Activated naive CD4-positive, alpha-beta T cell treated with anti-CD3 and anti-CD28 coated beads, Interleukin-2, amount 10 ng/mL, durations not matched to agents 7 days and 5 days (primary cell): ENCODE data around the gene SMPD2.
"Not testable (repeated sequence)": the region's sequence is repeated elsewhere in the genome, so short reads cannot be mapped to it uniquely, and the experiment has no call there.

ENCODE experiments used
- CTCF ChIA-PET: fragments of 350-600 bp; sonication (Branson Sonifier 250); formaldehyde crosslinking; loops from one replicate; lab custom pipeline; 2021; ENCODE audit warnings: antibody characterized with exemption; lab: Charles Lee
- DNase-seq: peaks from one replicate; pipeline ENCODE4 v3.0.0-alpha.2; 2020
- H3K27ac Mint-ChIP-seq: one replicate; pipeline ENCODE4 v1.8.0; 2021; ENCODE audit warnings: mild to moderate bottlenecking, moderate library complexity, mixed read lengths
- H3K27me3 Mint-ChIP-seq: one replicate; pipeline ENCODE4 v1.8.0; 2021; ENCODE audit warnings: mild to moderate bottlenecking, mixed read lengths
- H3K36me3 Mint-ChIP-seq: one replicate; pipeline ENCODE4 v1.8.0; 2021; ENCODE audit warnings: mixed read lengths
- H3K4me1 Mint-ChIP-seq: one replicate; pipeline ENCODE4 v1.8.0; 2021; ENCODE audit warnings: mixed read lengths
- H3K4me3 Mint-ChIP-seq: one replicate; pipeline ENCODE4 v1.8.0; 2021; ENCODE audit warnings: mild to moderate bottlenecking, moderate library complexity, mixed read lengths
- H3K9me3 Mint-ChIP-seq: one replicate; pipeline ENCODE4 v1.8.0; 2021; ENCODE audit warnings: mixed read lengths

Gene SMPD2

DNA sequence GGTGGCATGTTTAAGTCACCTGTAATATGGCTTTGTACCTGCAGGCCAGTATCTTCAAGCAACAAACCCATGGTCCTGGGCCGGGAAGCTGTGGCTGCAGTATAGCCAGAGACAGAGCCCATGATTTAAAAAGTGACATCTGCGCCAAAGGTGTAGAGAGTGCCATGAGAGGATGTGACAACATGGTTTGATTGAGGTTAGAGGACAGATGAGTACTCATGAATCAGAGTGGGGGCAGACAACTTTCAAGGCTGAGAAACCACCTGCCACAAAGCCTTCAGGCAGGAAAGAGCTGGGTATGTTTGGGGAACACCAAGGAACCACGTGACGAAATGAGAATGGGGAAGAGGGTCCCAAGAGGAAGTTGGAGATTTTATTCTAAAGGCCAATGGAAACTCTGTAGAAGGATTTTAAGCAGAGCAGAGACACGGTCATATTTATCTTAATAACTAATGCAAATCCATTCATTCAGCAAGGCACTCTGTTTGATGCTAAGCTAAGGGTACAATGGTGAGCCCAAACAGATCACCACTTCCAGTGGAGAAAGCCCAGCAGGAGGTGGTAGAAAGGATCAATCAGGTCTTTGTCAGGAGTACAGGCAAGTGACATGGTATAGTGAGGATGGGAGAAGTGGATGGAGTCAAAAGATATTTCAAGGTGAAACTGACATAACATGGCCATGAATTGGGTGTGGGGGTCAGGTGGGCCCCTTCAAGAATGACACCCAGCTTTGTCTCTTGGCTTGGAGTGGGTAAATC lies 18.4 kb downstream of the SMPD2 start:
- CTCF ChIA-PET: interaction anchor here (0.7 to 0.8 kb wide), 2 partner anchors 18 to 581 kb away, joined by 3 to 6 read pairs; no protein-coding TSS in a partner anchor
- Mint-ChIP-seq H3K4me3 (no peak overlapping the region), H3K27ac (peak overlapping the region; percentile 79), H3K9me3 (peaks cover 2% of the 10 kb centered on the region), H3K4me1 (peaks cover 62% of the 10 kb centered on the region), H3K36me3 (peaks cover 40% of the 10 kb centered on the region), H3K27me3 (no peaks in the 10 kb centered on the region)
- DNase-seq: peak; percentile 52

DNA sequence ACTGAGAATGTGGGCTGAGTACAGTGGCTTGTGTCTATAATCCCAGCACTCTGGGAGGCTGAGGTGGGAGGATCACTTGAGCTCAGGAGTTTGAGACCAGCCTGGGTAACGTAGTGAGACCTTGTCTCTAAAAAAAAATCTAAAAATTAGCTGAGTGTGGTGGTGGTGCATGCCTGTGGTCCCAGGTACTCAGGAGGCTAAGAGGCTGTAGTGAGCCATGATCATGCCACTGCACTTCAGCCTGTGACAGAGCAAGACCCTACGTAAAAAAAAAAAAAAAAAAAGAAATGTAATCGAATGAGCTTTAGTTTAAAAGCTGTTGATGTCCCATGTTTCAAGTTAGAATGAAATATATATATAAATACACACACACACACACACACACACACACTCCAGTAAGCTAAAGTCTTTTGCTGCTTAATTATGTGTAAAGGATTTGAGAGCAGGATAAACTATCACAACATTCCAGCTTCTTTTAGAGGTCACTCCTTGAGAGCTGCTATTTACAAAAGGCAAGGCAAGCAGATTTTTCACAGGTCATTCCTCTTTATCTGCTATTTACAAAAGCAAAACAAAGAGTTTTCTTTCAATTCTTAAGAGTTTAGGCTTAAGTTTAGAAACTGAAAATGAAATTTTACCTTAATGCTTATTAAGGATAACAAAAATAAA lies 19.8 kb downstream of the SMPD2 start:
- Mint-ChIP-seq H3K36me3 (peaks cover 47% of the 10 kb centered on the region), H3K27me3 (no peaks in the 10 kb centered on the region), H3K4me3 (no peak overlapping the region), H3K4me1 (peaks cover 61% of the 10 kb centered on the region), H3K27ac (no peak overlapping the region), H3K9me3 (peaks cover 2% of the 10 kb centered on the region)
- DNase-seq: no peak
- CTCF ChIA-PET: interaction anchor here (0.5 to 1.6 kb wide), 4 partner anchors 20 to 579 kb away, joined by 3 read pairs; no protein-coding TSS in a partner anchor

DNA sequence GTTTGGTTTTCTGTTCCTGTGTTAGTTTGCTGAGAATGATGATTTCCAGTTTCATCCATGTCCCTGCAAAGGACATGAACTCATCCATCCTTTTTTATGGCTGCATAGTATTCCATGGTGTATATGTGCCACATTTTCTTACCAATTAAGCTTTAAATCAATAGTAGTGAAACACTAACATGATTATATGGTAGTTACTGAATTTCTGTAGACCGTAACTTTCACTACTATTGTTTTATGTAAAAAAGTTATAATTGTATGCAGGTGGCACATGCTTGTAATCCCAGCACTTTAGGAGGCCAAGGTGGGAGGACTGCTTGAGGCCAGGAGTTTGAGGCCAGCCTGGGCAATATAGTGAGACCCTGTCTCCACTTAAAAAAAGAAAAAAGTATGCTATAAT lies 20.7 kb downstream of the SMPD2 start:
- DNase-seq, H3K27me3 Mint-ChIP-seq, H3K27ac Mint-ChIP-seq, H3K9me3 Mint-ChIP-seq, H3K4me3 Mint-ChIP-seq: not testable (repeated sequence)
- Mint-ChIP-seq H3K4me1 (peaks cover 64% of the 10 kb centered on the region), H3K36me3 (peaks cover 56% of the 10 kb centered on the region)
- CTCF ChIA-PET: interaction anchor here (1.6 kb wide), 1 partner anchor 46 kb away, joined by 3 read pairs; no protein-coding TSS in a partner anchor

DNA sequence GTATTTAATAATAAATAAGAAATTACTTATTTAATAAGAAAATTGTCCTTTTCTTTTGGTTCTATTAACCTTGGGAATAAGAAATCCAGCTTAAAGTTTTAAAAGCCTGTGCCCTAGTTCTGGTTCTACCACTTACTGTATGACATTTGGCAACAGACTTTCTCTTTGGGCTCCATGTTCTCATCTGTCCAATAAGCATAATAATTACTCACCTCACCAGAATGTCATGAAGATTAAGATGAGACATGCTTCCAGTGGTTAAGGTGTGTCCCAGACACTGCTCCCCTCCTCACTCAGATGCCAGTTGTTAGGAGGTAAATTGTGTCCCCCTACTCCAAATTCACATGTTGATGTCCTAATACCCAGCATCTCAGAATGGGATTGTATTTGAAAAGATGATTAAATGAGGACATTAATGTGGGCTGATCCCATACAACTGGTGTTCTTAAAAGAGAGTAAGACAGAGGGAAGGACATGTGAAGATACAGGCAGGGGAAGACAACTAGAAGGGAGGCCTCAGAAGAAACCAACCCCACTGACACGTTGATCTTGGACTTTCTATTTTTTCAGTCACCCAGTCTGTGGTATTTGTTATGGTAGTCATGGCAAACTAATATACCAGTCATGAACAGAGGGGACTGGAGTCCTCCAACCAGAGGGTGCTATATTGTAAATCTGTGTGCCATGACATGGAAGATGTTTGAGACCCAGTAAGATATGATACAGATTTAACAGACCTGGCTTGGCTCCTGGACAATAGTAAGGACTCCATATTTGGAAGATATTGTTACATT lies 21.4 kb downstream of the SMPD2 start:
- peaks cover 2% of the 10 kb centered on the region for H3K9me3 Mint-ChIP-seq
- CTCF ChIA-PET: interaction anchor here (1.6 kb wide), 1 partner anchor 45 kb away, joined by 3 read pairs; no protein-coding TSS in a partner anchor
- H3K4me3 Mint-ChIP-seq: no peak overlapping the region
- DNase-seq: no peak
- peaks cover 57% of the 10 kb centered on the region for H3K4me1 Mint-ChIP-seq
- peaks cover 57% of the 10 kb centered on the region for H3K36me3 Mint-ChIP-seq
- no peaks in the 10 kb centered on the region for H3K27me3 Mint-ChIP-seq
- H3K27ac Mint-ChIP-seq: no peak overlapping the region

DNA sequence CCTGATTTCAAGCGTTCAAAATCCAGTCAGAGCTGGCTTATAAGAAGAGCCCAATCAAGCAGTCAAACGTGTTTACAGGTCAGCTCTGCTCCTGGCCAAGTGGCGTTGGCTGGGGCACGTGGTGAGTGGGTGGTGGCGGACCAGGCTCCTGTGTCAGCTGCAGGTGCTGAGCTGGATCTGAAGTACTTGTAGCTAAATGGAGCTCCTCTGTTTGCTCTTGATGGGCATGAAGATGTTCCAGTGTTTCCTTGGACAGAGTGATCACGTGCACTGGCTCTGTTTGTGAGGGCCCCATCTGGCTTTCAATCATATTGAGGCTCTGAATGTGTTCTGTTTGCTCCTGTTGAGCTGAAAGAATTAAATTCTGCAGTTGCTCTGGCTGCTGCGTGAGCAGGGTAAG lies 25.2 kb downstream of the SMPD2 start:
- Mint-ChIP-seq H3K27me3 (no peaks in the 10 kb centered on the region), H3K9me3 (peaks cover 2% of the 10 kb centered on the region), H3K4me3 (no peak overlapping the region), H3K4me1 (peaks cover 36% of the 10 kb centered on the region), H3K36me3 (peaks cover 83% of the 10 kb centered on the region), H3K27ac (no peak overlapping the region)
- DNase-seq: no peak
- CTCF ChIA-PET: interaction anchor here (0.8 kb wide), 1 partner anchor 13 kb away, joined by 3 read pairs; no protein-coding TSS in a partner anchor

DNA sequence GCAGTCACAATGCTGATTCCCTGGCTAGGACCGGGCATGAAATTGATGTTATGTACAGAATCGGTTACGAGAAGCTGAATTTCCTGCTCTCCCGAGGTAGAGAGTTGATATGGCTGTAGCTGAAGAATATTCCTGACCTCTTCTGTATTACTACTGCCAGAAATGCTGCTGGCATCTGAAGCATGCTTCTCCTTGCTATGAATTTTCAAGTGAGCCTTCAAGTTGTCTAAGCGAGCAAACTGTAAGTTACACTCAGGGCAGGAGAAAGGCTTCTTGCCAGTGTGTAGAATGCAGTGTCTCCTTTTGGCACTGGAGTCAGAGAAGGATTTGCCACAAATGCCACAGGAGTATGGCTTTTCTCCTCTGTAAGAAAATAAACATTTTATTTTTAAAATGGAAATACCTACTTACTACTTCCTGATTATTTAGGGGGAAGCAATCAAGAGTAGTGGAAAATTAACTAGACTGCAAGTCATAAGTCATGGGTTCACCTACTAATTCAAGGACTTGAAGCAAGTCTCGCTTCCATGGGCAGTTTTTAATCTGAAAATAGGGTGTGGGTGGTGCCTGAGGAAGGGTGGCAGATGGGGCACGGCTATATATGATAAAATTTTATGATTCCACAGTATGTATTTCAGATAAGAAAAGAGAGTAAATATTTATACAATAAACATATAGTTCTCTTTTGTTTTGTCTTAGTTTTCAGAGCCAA lies 25.8 kb downstream of the SMPD2 start:
- peaks cover 2% of the 10 kb centered on the region for H3K9me3 Mint-ChIP-seq
- H3K27ac Mint-ChIP-seq: peak overlapping the region; percentile 5
- H3K27me3 Mint-ChIP-seq: no peaks in the 10 kb centered on the region
- peaks cover 33% of the 10 kb centered on the region for H3K4me1 Mint-ChIP-seq
- no peak for DNase-seq
- CTCF ChIA-PET: interaction anchor here (0.8 kb wide), 1 partner anchor 12 kb away, joined by 3 read pairs; no protein-coding TSS in a partner anchor
- H3K4me3 Mint-ChIP-seq: no peak overlapping the region
- peaks cover 82% of the 10 kb centered on the region for H3K36me3 Mint-ChIP-seq

DNA sequence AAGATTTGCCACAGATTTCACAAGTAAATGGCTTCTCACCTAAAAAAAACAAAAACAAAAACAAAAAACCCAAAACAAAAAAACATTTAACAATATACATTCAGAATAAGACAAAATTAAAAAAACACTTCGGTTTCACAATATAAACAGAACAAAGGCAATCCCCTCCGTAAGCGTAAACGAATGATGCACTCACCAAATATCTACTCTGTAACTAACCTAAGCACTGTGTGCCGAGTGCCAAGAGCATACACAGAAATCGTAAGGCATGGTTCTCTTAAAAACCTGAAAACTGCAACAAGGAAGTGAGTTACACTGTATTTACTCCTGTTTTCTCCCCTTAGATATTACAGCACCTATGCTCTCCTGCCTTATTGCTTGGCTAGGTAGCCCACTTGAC lies 27.2 kb downstream of the SMPD2 start:
- peaks cover 38% of the 10 kb centered on the region for H3K4me1 Mint-ChIP-seq
- CTCF ChIA-PET: no interaction called here
- peaks cover 84% of the 10 kb centered on the region for H3K36me3 Mint-ChIP-seq
- no peak overlapping the region for H3K27ac Mint-ChIP-seq
- no peak for DNase-seq
- no peaks in the 10 kb centered on the region for H3K9me3 Mint-ChIP-seq
- no peak overlapping the region for H3K4me3 Mint-ChIP-seq
- H3K27me3 Mint-ChIP-seq: no peaks in the 10 kb centered on the region

DNA sequence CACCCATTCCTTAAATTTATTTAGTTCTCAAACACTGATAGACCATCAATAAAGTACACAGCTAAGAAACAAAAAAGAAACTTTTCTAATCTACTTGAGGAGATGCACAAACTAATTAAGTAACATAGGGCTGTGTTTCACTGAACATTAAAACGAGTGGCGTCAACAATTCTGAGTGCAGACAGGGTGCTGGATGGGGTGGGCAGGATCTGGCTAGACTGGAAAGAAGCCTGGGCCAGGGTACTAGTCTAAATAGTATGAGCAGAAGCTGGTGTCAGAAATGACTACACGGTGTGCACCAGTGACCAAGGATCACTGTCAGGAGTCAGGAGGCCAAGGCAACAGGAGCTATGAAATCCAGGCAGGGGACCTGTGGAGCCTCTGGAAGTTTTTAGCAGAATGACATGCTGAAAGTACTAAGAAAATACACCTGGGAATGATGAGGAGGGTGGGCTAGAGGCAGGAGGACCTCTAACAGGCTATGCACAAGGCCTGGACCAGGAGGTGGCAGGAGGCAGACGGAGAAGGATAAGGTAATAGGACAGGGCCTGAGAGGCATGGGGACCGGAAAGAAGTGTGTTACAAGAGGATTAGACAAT lies 29.2 kb downstream of the SMPD2 start:
- H3K4me1 Mint-ChIP-seq: peaks cover 43% of the 10 kb centered on the region
- no peaks in the 10 kb centered on the region for H3K9me3 Mint-ChIP-seq
- peak overlapping the region; percentile 12 for H3K27ac Mint-ChIP-seq
- CTCF ChIA-PET: no interaction called here
- DNase-seq: no peak
- H3K27me3 Mint-ChIP-seq: no peaks in the 10 kb centered on the region
- peaks cover 84% of the 10 kb centered on the region for H3K36me3 Mint-ChIP-seq
- H3K4me3 Mint-ChIP-seq: no peak overlapping the region

DNA sequence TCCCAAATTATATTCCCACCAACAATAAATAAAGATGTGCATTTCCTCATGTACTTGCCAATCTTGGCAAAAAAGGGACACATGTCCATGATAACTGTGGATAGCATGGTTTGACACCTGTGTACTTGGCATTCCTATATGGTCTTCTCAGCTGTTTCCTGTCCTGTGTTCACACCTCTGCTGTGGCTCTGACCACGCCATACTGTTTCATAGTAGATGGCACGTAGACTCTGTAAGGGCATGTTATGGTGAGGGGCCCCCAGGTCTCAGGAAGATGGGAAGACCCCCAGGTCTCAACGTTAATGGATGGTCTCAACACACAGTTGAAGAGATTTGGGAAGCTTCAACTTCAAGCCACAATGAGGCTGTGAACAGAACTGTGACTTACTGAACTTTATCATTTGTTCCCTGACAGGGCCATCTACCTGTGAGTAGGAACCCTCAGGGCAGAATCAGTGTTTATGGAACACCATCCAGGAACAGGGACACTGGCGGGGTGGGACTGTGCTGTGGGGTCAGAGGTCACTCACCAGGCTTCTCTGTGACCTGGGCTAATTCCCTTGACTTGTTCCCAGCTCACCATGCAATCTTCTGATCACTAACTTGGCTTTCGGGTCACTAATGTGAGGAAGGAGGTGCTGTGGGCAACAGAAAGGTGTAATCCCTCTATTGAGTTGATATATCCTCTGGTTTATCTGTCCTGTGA lies 30.7 kb downstream of the SMPD2 start:
- no peaks in the 10 kb centered on the region for H3K27me3 Mint-ChIP-seq
- CTCF ChIA-PET: no interaction called here
- DNase-seq: no peak
- peaks cover 84% of the 10 kb centered on the region for H3K36me3 Mint-ChIP-seq
- H3K4me1 Mint-ChIP-seq: peaks cover 50% of the 10 kb centered on the region
- no peak overlapping the region for H3K27ac Mint-ChIP-seq
- H3K4me3 Mint-ChIP-seq: no peak overlapping the region
- H3K9me3 Mint-ChIP-seq: no peaks in the 10 kb centered on the region

DNA sequence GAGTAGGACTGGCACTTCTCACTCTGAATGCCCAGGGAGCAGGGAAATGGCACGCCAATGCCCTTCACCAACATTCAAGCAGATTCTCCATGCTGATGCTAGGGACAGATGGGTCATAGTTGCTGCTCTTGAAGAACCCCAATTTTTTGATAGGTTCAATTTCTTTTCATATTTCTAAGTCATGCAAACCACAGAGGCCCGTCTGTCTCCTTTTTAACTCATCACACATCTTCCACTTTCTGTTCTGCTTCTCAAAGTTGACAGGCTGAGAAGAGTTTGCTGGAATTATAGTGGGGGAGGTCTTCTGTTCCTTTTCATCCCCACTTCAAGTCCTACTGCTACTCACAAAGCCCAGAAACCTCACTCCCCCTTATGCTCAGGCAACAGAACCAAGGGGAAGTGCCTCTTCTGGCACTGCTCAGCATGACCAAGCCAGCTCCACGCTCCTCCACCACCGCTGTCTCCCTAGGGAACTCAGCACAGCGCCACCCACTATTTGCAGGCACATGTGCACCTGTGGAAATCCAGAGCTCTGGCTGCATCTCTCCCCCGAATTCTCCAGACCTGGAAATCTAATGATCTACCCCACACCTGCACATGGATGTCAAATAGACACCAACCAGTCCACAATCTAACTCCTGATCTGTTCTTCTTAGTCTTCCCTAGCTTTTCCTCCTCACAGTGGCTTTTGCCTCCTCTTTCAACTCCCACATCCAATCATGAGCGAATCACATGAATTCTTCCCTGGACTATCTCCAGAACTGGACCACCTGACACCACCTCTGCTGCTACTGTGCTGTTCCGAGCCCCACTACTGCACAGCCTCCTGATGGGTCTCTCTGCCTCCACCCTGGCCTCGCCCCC lies 31.8 kb downstream of the SMPD2 start:
- Mint-ChIP-seq H3K4me1 (peaks cover 59% of the 10 kb centered on the region), H3K27me3 (no peaks in the 10 kb centered on the region), H3K36me3 (peaks cover 86% of the 10 kb centered on the region), H3K4me3 (no peak overlapping the region), H3K27ac (peak overlapping the region; percentile 12), H3K9me3 (no peaks in the 10 kb centered on the region)
- CTCF ChIA-PET: no interaction called here
- DNase-seq: no peak

DNA sequence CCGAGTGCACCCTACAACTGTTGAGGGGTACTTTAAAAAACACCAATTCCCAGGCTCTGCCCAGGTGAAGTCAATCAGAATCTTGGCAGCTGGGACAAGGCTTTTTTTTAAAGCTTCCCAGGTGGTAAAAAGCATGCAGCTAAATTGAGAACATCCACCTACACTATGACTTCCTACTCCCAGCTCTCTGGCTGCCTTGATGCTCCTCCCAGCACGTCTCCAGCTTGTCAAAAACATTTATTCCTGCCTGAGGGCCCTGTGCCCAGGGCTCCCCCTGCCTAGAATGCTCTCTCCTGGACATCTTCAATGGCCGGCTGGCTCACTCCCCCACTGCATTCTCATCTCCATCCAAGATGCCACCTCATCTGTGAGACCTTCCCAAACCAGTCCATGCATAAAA lies 32.6 kb downstream of the SMPD2 start:
- peaks cover 67% of the 10 kb centered on the region for H3K4me1 Mint-ChIP-seq
- DNase-seq: no peak
- H3K4me3 Mint-ChIP-seq: no peak overlapping the region
- no peaks in the 10 kb centered on the region for H3K9me3 Mint-ChIP-seq
- no peaks in the 10 kb centered on the region for H3K27me3 Mint-ChIP-seq
- no peak overlapping the region for H3K27ac Mint-ChIP-seq
- H3K36me3 Mint-ChIP-seq: peaks cover 86% of the 10 kb centered on the region
- CTCF ChIA-PET: interaction anchor here (0.7 kb wide), 1 partner anchor 205 kb away, joined by 3 read pairs; no protein-coding TSS in a partner anchor

DNA sequence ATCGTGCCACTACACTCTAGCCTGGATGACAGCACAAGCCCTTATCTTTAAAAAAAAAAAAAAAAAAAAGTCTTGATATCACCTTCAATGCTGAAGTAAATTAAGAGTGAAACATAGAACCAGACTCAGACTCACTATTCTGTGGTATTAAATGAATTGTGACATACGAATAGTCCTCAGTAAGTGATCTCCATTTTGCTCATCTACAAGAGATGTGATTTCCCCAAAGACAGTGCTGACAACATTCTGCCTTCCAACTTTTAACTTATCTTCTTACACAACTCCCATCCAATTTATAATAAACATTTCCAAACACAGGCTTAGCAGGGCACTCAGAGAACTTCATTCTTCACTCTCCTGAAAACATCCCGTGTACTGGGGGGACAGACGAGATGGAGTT lies 34.5 kb downstream of the SMPD2 start:
- CTCF ChIA-PET: no interaction called here
- Mint-ChIP-seq H3K4me3 (no peak overlapping the region), H3K27me3 (no peaks in the 10 kb centered on the region), H3K36me3 (peaks cover 88% of the 10 kb centered on the region), H3K4me1 (peaks cover 73% of the 10 kb centered on the region), H3K9me3 (no peaks in the 10 kb centered on the region), H3K27ac (peak overlapping the region; percentile 39)
- DNase-seq: no peak
